Tibial nerve (tissue), 3 donors: ENCODE data around the gene ZSCAN2.

Source experiments
- POLR2A ChIP-seq, 2 donors: fragments of 450-650 bp; IDR thresholded peaks; one replicate each; pipeline ENCODE4 v1.6.1; 2017; ENCODE audit warnings: antibody characterized with exemption in 2 of 2, mild to moderate bottlenecking in 2 of 2, moderate library complexity in 2 of 2
- TF ChIP-seq, protein P1 (sequence below), 5 experiments: fragments of 200-600 bp in 3 of 5; fragments of 450-650 bp in 2 of 5; sonication (generic) in 3 of 5; IDR thresholded peaks; one replicate each; pipeline ENCODE4 v1.5.1; 2016 to 2019; ENCODE audit warnings: antibody characterized with exemption in 5 of 5, mild to moderate bottlenecking in 3 of 5, moderate library complexity in 2 of 5

- TF ChIP-seq, protein P1, sequence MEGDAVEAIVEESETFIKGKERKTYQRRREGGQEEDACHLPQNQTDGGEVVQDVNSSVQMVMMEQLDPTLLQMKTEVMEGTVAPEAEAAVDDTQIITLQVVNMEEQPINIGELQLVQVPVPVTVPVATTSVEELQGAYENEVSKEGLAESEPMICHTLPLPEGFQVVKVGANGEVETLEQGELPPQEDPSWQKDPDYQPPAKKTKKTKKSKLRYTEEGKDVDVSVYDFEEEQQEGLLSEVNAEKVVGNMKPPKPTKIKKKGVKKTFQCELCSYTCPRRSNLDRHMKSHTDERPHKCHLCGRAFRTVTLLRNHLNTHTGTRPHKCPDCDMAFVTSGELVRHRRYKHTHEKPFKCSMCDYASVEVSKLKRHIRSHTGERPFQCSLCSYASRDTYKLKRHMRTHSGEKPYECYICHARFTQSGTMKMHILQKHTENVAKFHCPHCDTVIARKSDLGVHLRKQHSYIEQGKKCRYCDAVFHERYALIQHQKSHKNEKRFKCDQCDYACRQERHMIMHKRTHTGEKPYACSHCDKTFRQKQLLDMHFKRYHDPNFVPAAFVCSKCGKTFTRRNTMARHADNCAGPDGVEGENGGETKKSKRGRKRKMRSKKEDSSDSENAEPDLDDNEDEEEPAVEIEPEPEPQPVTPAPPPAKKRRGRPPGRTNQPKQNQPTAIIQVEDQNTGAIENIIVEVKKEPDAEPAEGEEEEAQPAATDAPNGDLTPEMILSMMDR (IDR thresholded peaks at IDR 0.05): no peak
- no peak for TF ChIP-seq POLR2A (IDR thresholded peaks at IDR 0.05)
These were observed 25.3 kb upstream of the ZSCAN2 start for GRCh38 chr15:84575493-84575892.
